HL-60 (cell line): ENCODE measurements around the gene GDPD5.

ENCODE experiments used
- CTCF ChIP-seq: IDR thresholded peaks from one replicate; pipeline ENCODE4 v1.5.1; 2011; ENCODE audit warnings: low read length, control low read depth, inconsistent platforms; ENCODE audit not compliant: insufficient read depth
- TF ChIP-seq, protein P1 (sequence below): IDR thresholded peaks from 2 replicates; pipeline ENCODE4 v1.6.1; 2012; ENCODE audit warnings: low read depth; ENCODE audit not compliant: insufficient replicate concordance

GRCh38 chr11:75432911-75433321 lies 92.8 kb downstream of the GDPD5 start, which contains the start of gene KLHL35:
- TF ChIP-seq, protein P1, sequence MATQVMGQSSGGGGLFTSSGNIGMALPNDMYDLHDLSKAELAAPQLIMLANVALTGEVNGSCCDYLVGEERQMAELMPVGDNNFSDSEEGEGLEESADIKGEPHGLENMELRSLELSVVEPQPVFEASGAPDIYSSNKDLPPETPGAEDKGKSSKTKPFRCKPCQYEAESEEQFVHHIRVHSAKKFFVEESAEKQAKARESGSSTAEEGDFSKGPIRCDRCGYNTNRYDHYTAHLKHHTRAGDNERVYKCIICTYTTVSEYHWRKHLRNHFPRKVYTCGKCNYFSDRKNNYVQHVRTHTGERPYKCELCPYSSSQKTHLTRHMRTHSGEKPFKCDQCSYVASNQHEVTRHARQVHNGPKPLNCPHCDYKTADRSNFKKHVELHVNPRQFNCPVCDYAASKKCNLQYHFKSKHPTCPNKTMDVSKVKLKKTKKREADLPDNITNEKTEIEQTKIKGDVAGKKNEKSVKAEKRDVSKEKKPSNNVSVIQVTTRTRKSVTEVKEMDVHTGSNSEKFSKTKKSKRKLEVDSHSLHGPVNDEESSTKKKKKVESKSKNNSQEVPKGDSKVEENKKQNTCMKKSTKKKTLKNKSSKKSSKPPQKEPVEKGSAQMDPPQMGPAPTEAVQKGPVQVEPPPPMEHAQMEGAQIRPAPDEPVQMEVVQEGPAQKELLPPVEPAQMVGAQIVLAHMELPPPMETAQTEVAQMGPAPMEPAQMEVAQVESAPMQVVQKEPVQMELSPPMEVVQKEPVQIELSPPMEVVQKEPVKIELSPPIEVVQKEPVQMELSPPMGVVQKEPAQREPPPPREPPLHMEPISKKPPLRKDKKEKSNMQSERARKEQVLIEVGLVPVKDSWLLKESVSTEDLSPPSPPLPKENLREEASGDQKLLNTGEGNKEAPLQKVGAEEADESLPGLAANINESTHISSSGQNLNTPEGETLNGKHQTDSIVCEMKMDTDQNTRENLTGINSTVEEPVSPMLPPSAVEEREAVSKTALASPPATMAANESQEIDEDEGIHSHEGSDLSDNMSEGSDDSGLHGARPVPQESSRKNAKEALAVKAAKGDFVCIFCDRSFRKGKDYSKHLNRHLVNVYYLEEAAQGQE = no peak
- no peak for TF ChIP-seq CTCF
